DND-41 (cell line): ENCODE measurements around the gene SCGB3A2.

Experiments
- EZH2 ChIP-seq: IDR thresholded peaks from 3 replicates; pipeline ENCODE4 v1.6.1; 2012; ENCODE audit warnings: borderline replicate concordance, low read depth, mild to moderate bottlenecking, moderate library complexity, low read length, inconsistent platforms; ENCODE audit not compliant: severe bottlenecking
- TF ChIP-seq, protein P1 (sequence below): IDR thresholded peaks from 2 replicates; pipeline ENCODE4 v1.5.1; 2012; ENCODE audit warnings: borderline replicate concordance, low read length, moderate library complexity, mild to moderate bottlenecking; ENCODE audit not compliant: poor library complexity, severe bottlenecking; ENCODE audit errors: extremely low read depth

DNA sequence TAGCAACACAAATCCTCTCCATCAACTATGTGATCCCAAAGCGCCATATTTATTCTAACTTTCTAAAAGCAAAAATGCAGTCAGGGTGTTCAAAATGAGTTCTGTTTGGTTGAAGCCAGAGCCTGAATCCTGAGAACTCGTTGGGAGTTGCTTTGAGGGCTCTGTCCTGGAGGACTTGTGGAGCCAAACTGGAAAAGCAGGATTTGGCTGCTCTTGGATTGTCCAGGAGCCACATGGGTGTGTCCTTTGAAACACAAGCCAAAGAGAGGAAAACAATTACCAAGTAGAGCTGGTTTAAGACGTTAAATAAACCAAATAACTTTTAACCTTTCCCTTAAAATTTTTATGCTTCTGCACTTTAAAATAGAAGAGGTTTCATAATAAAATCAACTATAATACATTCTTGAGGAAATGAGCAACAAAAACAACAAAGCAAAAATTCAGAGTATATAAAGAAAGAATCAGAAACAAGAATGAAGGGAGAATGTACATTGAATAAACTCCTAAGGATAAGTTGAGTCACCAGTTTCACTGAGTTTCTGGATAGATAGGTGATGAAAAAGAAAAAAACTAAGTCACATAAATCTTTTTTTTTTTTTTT is 14.3 kb downstream of the SCGB3A2 start:
- TF ChIP-seq, protein P1, sequence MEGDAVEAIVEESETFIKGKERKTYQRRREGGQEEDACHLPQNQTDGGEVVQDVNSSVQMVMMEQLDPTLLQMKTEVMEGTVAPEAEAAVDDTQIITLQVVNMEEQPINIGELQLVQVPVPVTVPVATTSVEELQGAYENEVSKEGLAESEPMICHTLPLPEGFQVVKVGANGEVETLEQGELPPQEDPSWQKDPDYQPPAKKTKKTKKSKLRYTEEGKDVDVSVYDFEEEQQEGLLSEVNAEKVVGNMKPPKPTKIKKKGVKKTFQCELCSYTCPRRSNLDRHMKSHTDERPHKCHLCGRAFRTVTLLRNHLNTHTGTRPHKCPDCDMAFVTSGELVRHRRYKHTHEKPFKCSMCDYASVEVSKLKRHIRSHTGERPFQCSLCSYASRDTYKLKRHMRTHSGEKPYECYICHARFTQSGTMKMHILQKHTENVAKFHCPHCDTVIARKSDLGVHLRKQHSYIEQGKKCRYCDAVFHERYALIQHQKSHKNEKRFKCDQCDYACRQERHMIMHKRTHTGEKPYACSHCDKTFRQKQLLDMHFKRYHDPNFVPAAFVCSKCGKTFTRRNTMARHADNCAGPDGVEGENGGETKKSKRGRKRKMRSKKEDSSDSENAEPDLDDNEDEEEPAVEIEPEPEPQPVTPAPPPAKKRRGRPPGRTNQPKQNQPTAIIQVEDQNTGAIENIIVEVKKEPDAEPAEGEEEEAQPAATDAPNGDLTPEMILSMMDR: no peak
- no peak for TF ChIP-seq EZH2
